ENCODE measurements around the gene HYAL3.

DNA sequence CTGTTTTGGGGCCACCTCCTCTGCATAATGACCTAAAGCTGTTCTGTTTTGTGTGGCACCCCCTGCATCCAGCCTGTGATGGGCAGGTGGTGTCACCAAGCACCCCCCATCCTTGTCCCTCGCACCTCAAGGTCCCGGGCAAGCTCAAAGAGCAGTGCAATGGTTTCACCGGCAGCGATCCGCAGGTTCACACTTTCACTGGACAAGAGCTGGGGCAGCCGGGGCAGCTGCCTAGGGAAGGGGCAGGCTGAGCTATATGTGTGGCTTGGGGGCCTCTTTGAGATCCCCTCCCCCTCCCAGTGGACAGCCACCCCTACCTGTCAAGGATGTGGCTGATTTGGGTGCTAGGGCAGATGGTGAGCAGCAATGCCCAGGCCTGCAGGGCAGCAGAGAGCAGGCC is 10.1 kb downstream of the HYAL3 start:
- TF ChIP-seq REST (IDR thresholded peaks at IDR 0.05; ENCODE audit: unreplicated experiment) (no peak), JUNB (IDR thresholded peaks at IDR 0.05; ENCODE audit: unreplicated experiment) (no peak), POLR2AphosphoS5 (IDR thresholded peaks at IDR 0.05; ENCODE audit: low read depth) (no peak), EZH2phosphoT487 (IDR thresholded peaks at IDR 0.05; ENCODE audit: unreplicated experiment) (no peak), EZH2 (IDR thresholded peaks at IDR 0.05; ENCODE audit: low read depth, unreplicated experiment) (no peak), CREB1 (CRISPR knock-in tag; IDR thresholded peaks at IDR 0.05; ENCODE audit: low read depth) (no peak), STAT1 (IDR thresholded peaks at IDR 0.05; ENCODE audit: unreplicated experiment) (no peak), ZNF331 (CRISPR knock-in tag; IDR thresholded peaks at IDR 0.05; ENCODE audit: low read depth) (no peak), NANOG (IDR thresholded peaks at IDR 0.05; ENCODE audit: borderline replicate concordance) (no peak), ZNF462 (CRISPR knock-in tag; IDR thresholded peaks at IDR 0.05) (no peak)
- TF ChIP-seq, protein P1, sequence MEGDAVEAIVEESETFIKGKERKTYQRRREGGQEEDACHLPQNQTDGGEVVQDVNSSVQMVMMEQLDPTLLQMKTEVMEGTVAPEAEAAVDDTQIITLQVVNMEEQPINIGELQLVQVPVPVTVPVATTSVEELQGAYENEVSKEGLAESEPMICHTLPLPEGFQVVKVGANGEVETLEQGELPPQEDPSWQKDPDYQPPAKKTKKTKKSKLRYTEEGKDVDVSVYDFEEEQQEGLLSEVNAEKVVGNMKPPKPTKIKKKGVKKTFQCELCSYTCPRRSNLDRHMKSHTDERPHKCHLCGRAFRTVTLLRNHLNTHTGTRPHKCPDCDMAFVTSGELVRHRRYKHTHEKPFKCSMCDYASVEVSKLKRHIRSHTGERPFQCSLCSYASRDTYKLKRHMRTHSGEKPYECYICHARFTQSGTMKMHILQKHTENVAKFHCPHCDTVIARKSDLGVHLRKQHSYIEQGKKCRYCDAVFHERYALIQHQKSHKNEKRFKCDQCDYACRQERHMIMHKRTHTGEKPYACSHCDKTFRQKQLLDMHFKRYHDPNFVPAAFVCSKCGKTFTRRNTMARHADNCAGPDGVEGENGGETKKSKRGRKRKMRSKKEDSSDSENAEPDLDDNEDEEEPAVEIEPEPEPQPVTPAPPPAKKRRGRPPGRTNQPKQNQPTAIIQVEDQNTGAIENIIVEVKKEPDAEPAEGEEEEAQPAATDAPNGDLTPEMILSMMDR (conservative IDR thresholded peaks at IDR 0.05; ENCODE audit: low read depth in 2 of 2) = no peak
- TF ChIP-seq, protein P2, sequence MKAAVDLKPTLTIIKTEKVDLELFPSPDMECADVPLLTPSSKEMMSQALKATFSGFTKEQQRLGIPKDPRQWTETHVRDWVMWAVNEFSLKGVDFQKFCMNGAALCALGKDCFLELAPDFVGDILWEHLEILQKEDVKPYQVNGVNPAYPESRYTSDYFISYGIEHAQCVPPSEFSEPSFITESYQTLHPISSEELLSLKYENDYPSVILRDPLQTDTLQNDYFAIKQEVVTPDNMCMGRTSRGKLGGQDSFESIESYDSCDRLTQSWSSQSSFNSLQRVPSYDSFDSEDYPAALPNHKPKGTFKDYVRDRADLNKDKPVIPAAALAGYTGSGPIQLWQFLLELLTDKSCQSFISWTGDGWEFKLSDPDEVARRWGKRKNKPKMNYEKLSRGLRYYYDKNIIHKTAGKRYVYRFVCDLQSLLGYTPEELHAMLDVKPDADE (IDR thresholded peaks at IDR 0.05) = no peak

Data from GM23338 (cell line).